Astrocyte (in vitro differentiated cells and primary cell): ENCODE results near the gene TMC1. TPM values are rescaled to one million over a fixed set of nuclear protein-coding genes. Genes with fewer than 3 reads are reported as not detected.

ENCODE experiments used
- DNase-seq: peaks from one replicate; pipeline ENCODE4 v3.0.0-alpha.2; 2010; ENCODE audit warnings: low read depth
- FAIRE-seq: peaks from 2 replicates; lab custom pipeline; 2011; peaks lifted over from hg19 to GRCh38; lab: Jason Lieb, UNC
- H2AFZ ChIP-seq: 2 replicates; pipeline ENCODE4 v1.6.0; 2012; ENCODE audit warnings: low read depth, low read length, inconsistent platforms
- H3K27ac ChIP-seq: 2 replicates; pipeline ENCODE4 v1.5.1; 2011; ENCODE audit warnings: low read depth, low read length, inconsistent platforms
- H3K27me3 ChIP-seq: 2 replicates; pipeline ENCODE4 v1.6.0; 2011; ENCODE audit warnings: low read length, inconsistent platforms; ENCODE audit not compliant: insufficient read depth
- H3K36me3 ChIP-seq: 2 replicates; pipeline ENCODE4 v1.5.1; 2011; ENCODE audit warnings: low read length, inconsistent platforms; ENCODE audit not compliant: insufficient read depth
- H3K4me1 ChIP-seq: 2 replicates; pipeline ENCODE4 v1.5.1; 2011; ENCODE audit warnings: low read length, inconsistent platforms; ENCODE audit not compliant: insufficient read depth
- H3K4me2 ChIP-seq: 2 replicates; pipeline ENCODE4 v1.6.0; 2012; ENCODE audit warnings: low read length, inconsistent platforms
- H3K4me3 ChIP-seq: 2 replicates; pipeline ENCODE4 v1.5.1; 2011; ENCODE audit warnings: low read depth, mild to moderate bottlenecking, low read length, inconsistent platforms; ENCODE audit not compliant: insufficient read depth
- H3K79me2 ChIP-seq: 2 replicates; pipeline ENCODE4 v1.6.0; 2012; ENCODE audit warnings: mild to moderate bottlenecking, low read length, inconsistent platforms; ENCODE audit not compliant: insufficient read depth
- H3K9ac ChIP-seq: 2 replicates; pipeline ENCODE4 v1.6.0; 2012; ENCODE audit warnings: mild to moderate bottlenecking, low read length, inconsistent platforms
- H3K9me3 ChIP-seq: 2 replicates; pipeline ENCODE4 v1.5.1; 2012; ENCODE audit warnings: low read depth, mild to moderate bottlenecking, low read length, inconsistent platforms; ENCODE audit not compliant: insufficient read depth
- H4K20me1 ChIP-seq: 2 replicates; pipeline ENCODE4 v1.6.0; 2012; ENCODE audit warnings: low read length, inconsistent platforms; ENCODE audit not compliant: insufficient read depth
- H3K27ac Mint-ChIP-seq: one replicate; pipeline ENCODE4 v1.8.0; 2021; ENCODE audit warnings: mild to moderate bottlenecking, mixed read lengths; ENCODE audit not compliant: unreplicated experiment
- H3K27me3 Mint-ChIP-seq: one replicate; pipeline ENCODE4 v1.8.0; 2021; ENCODE audit warnings: low read depth, mixed read lengths; ENCODE audit not compliant: unreplicated experiment
- H3K36me3 Mint-ChIP-seq: one replicate; pipeline ENCODE4 v1.8.0; 2021; ENCODE audit warnings: low read depth, mixed read lengths; ENCODE audit not compliant: unreplicated experiment
- H3K4me1 Mint-ChIP-seq: one replicate; pipeline ENCODE4 v1.8.0; 2021; ENCODE audit warnings: low read depth, mixed read lengths; ENCODE audit not compliant: unreplicated experiment
- H3K4me3 Mint-ChIP-seq: one replicate; pipeline ENCODE4 v1.8.0; 2021; ENCODE audit warnings: mild to moderate bottlenecking, moderate library complexity, mixed read lengths; ENCODE audit not compliant: unreplicated experiment
- H3K9me3 Mint-ChIP-seq: one replicate; pipeline ENCODE4 v1.8.0; 2021; ENCODE audit warnings: mild to moderate bottlenecking, mixed read lengths; ENCODE audit not compliant: unreplicated experiment
- CTCF ChIP-seq: IDR thresholded peaks from 2 replicates; pipeline ENCODE4 v1.5.1; 2011; ENCODE audit warnings: low read depth, mild to moderate bottlenecking, inconsistent platforms, low read length, moderate library complexity; ENCODE audit not compliant: insufficient read depth
- EZH2 ChIP-seq: IDR thresholded peaks from 2 replicates; pipeline ENCODE4 v1.6.1; 2012; ENCODE audit warnings: mild to moderate bottlenecking, low read length, inconsistent platforms; ENCODE audit not compliant: insufficient read depth
- total RNA-seq: library from RNA; stranded (reverse); gene quantifications from 2 replicates; pipeline ENCODE4 v1.2.1, GENCODE V29; 2021

TMC1 gene
- total RNA-seq, 1 donor from 2014 or later = not detected

GRCh38 chr9:72704688-72705375 is 183.4 kb downstream of the TMC1 start:
- no peaks in the 10 kb centered on the region for H3K79me2 ChIP-seq
- DNase-seq = no peak
- H3K36me3 Mint-ChIP-seq = no peaks in the 10 kb centered on the region
- peaks cover 4% of the 10 kb centered on the region for H3K9me3 Mint-ChIP-seq
- no peaks in the 10 kb centered on the region for H3K9me3 ChIP-seq
- no peak for FAIRE-seq
- no peaks in the 10 kb centered on the region for H3K27me3 ChIP-seq
- no peak overlapping the region for H3K4me3 Mint-ChIP-seq
- H3K4me1 Mint-ChIP-seq = peaks cover 2% of the 10 kb centered on the region
- H3K4me1 ChIP-seq = no peaks in the 10 kb centered on the region
- no peak overlapping the region for H3K27ac ChIP-seq
- H3K27me3 Mint-ChIP-seq = no peaks in the 10 kb centered on the region
- no peaks in the 10 kb centered on the region for H3K36me3 ChIP-seq
- H3K9ac ChIP-seq = no peak overlapping the region
- no peak overlapping the region for H3K27ac Mint-ChIP-seq
- no peak overlapping the region for H3K4me3 ChIP-seq
- no peak overlapping the region for H3K4me2 ChIP-seq
- no peak overlapping the region for H2AFZ ChIP-seq
- no peak for TF ChIP-seq CTCF
- no peak for TF ChIP-seq EZH2
- no peaks in the 10 kb centered on the region for H4K20me1 ChIP-seq

- H3K4me2 ChIP-seq = no peak overlapping the region
- Mint-ChIP-seq H3K27ac (no peak overlapping the region), H3K9me3 (peaks cover 5% of the 10 kb centered on the region), H3K36me3 (no peaks in the 10 kb centered on the region), H3K4me3 (no peak overlapping the region), H3K4me1 (no peaks in the 10 kb centered on the region), H3K27me3 (no peaks in the 10 kb centered on the region)
- H3K27me3 ChIP-seq = no peaks in the 10 kb centered on the region
- no peak for TF ChIP-seq EZH2
- TF ChIP-seq CTCF = no peak
- no peak overlapping the region for H3K9ac ChIP-seq
- no peaks in the 10 kb centered on the region for H3K36me3 ChIP-seq
- no peaks in the 10 kb centered on the region for H4K20me1 ChIP-seq
- H3K4me1 ChIP-seq = no peaks in the 10 kb centered on the region
- H3K4me3 ChIP-seq = no peak overlapping the region
- no peak overlapping the region for H3K27ac ChIP-seq
- DNase-seq (no peak), FAIRE-seq (no peak)
- no peaks in the 10 kb centered on the region for H3K79me2 ChIP-seq
- no peaks in the 10 kb centered on the region for H3K9me3 ChIP-seq
- H2AFZ ChIP-seq = no peak overlapping the region
Measured at GRCh38 chr9:72718503-72718902, 197.1 kb downstream of the TMC1 start.

GRCh38 chr9:72721067-72721466 is 199.7 kb downstream of the TMC1 start:
- no peak overlapping the region for H3K4me2 ChIP-seq

More at GRCh38 chr9:72721067-72721466, 199.7 kb downstream of the TMC1 start:
- Histone ChIP-seq H3K4me1 (no peaks in the 10 kb centered on the region), H2AFZ (no peak overlapping the region), H3K27ac (no peak overlapping the region), H3K27me3 (no peaks in the 10 kb centered on the region), H3K36me3 (no peaks in the 10 kb centered on the region), H3K79me2 (no peaks in the 10 kb centered on the region), H3K9me3 (no peaks in the 10 kb centered on the region), H3K9ac (no peak overlapping the region), H3K4me3 (no peak overlapping the region), H4K20me1 (no peaks in the 10 kb centered on the region)
- Mint-ChIP-seq H3K4me1 (no peaks in the 10 kb centered on the region), H3K36me3 (no peaks in the 10 kb centered on the region), H3K9me3 (peaks cover 2% of the 10 kb centered on the region), H3K4me3 (no peak overlapping the region), H3K27ac (no peak overlapping the region), H3K27me3 (no peaks in the 10 kb centered on the region)
- no peak for FAIRE-seq
- no peak for DNase-seq
- TF ChIP-seq EZH2 = no peak
- TF ChIP-seq CTCF = no peak
